ENCODE data around the gene TOR2A. TPM values are rescaled to one million over a fixed set of nuclear protein-coding genes. Genes with fewer than 3 reads are reported as not detected.
A peak's percentile ranks its signal among the peaks of the same experiment; 100 is the strongest.

The TOR2A gene
- total RNA-seq, 1 donor from 2014 or later, result 7.4 TPM

GRCh38 chr9:127744398-127745110, 9.5 kb upstream of the TOR2A start:
- no peak for ATAC-seq
- no peak for DNase-seq (ENCODE audit: low spot score)

- DNase-seq (ENCODE audit: low spot score), result no peak
- ATAC-seq, result no peak
These were observed 7.5 kb upstream of the TOR2A start for GRCh38 chr9:127742435-127743088.

- ATAC-seq, result peak; percentile 62
These were observed 6.8 kb upstream of the TOR2A start for GRCh38 chr9:127741831-127742434.

GRCh38 chr9:127739614-127740330, 4.7 kb upstream of the TOR2A start:
- no peak for ATAC-seq
- no peak for DNase-seq (ENCODE audit: low spot score)

More at GRCh38 chr9:127741831-127742434, 6.8 kb upstream of the TOR2A start:
- no peak for DNase-seq (ENCODE audit: low spot score)

- no peak for DNase-seq (ENCODE audit: low spot score)
- ATAC-seq, result no peak
These were observed 3.6 kb upstream of the TOR2A start for GRCh38 chr9:127738666-127739065.

GRCh38 chr9:127735530-127736185, 564 bp upstream of the TOR2A start:
- ATAC-seq (no peak), DNase-seq (ENCODE audit: low spot score) (no peak)

- DNase-seq (ENCODE audit: low spot score), result peak; percentile 55
- ATAC-seq, result no peak
These were observed 797 bp downstream of the TOR2A start for GRCh38 chr9:127734247-127734746.

- ATAC-seq (no peak), DNase-seq (ENCODE audit: low spot score) (no peak)
These were observed 1.5 kb downstream of the TOR2A start for GRCh38 chr9:127733614-127734013.

- DNase-seq (ENCODE audit: low spot score) (no peak), ATAC-seq (no peak)
These were observed 2.6 kb downstream of the TOR2A start for GRCh38 chr9:127732444-127732843.

- no peak for ATAC-seq
These were observed 3.2 kb downstream of the TOR2A start for GRCh38 chr9:127731938-127732337.

GRCh38 chr9:127730799-127731410, 4.2 kb downstream of the TOR2A start:
- ATAC-seq (no peak), DNase-seq (ENCODE audit: low spot score) (no peak)

More at GRCh38 chr9:127731938-127732337, 3.2 kb downstream of the TOR2A start:
- DNase-seq (ENCODE audit: low spot score), result no peak

- DNase-seq (ENCODE audit: low spot score), result no peak
These were observed 4.8 kb downstream of the TOR2A start for GRCh38 chr9:127730262-127730661.

GRCh38 chr9:127729522-127730256, 5.4 kb downstream of the TOR2A start:
- no peak for ATAC-seq

More at GRCh38 chr9:127730262-127730661, 4.8 kb downstream of the TOR2A start:
- no peak for ATAC-seq

GRCh38 chr9:127728808-127729207, 6.3 kb downstream of the TOR2A start:
- no peak for ATAC-seq
- no peak for DNase-seq (ENCODE audit: low spot score)

More at GRCh38 chr9:127729522-127730256, 5.4 kb downstream of the TOR2A start:
- no peak for DNase-seq (ENCODE audit: low spot score)

GRCh38 chr9:127726871-127727270, 8.2 kb downstream of the TOR2A start:
- DNase-seq (ENCODE audit: low spot score) (no peak), ATAC-seq (no peak)

GRCh38 chr9:127724012-127724411, 11.1 kb downstream of the TOR2A start:
- DNase-seq (ENCODE audit: low spot score), result no peak
- ATAC-seq, result peak; percentile 26

GRCh38 chr9:127723444-127723843, 11.7 kb downstream of the TOR2A start:
- DNase-seq (ENCODE audit: low spot score) (no peak), ATAC-seq (no peak)

- ATAC-seq, result no peak
- DNase-seq (ENCODE audit: low spot score), result no peak
These were observed 12.1 kb downstream of the TOR2A start for GRCh38 chr9:127723013-127723412.

- DNase-seq (ENCODE audit: low spot score) (no peak), ATAC-seq (no peak)
These were observed 12.9 kb downstream of the TOR2A start for GRCh38 chr9:127722055-127722745.

Measured in left lobe of liver (tissue), 2 donors.